HG03520 (cell line): ENCODE results near the gene LRP1B.

Source experiments
- ATAC-seq: cut with Tn5 transposase; IDR thresholded peaks from one replicate; pipeline ENCODE4 v1.9.1; 2021; ENCODE audit warnings: mild to moderate bottlenecking, moderate library complexity; ENCODE audit not compliant: unreplicated experiment

Gene LRP1B

GRCh38 chr2:141482697-141483096 lies 648.1 kb downstream of the LRP1B start:
- ATAC-seq: no peak

- ATAC-seq: no peak
These were observed 655.0 kb downstream of the LRP1B start for GRCh38 chr2:141475801-141476200.

GRCh38 chr2:141468761-141469160 lies 662.1 kb downstream of the LRP1B start:
- ATAC-seq: no peak

GRCh38 chr2:141467331-141467730 lies 663.5 kb downstream of the LRP1B start:
- no peak for ATAC-seq

GRCh38 chr2:141464995-141465394 lies 665.8 kb downstream of the LRP1B start:
- ATAC-seq: no peak

- ATAC-seq: no peak
These were observed 672.5 kb downstream of the LRP1B start for GRCh38 chr2:141458351-141458750.

GRCh38 chr2:141455877-141456276 lies 674.9 kb downstream of the LRP1B start:
- ATAC-seq: no peak

GRCh38 chr2:141455211-141455826 lies 675.5 kb downstream of the LRP1B start:
- no peak for ATAC-seq

GRCh38 chr2:141440072-141440635 lies 690.7 kb downstream of the LRP1B start:
- ATAC-seq: no peak

- ATAC-seq: no peak
These were observed 691.3 kb downstream of the LRP1B start for GRCh38 chr2:141439524-141439923.

GRCh38 chr2:141438536-141438935 lies 692.3 kb downstream of the LRP1B start:
- no peak for ATAC-seq

- ATAC-seq: no peak
These were observed 693.3 kb downstream of the LRP1B start for GRCh38 chr2:141437521-141437920.

GRCh38 chr2:141423124-141423523 lies 707.7 kb downstream of the LRP1B start:
- no peak for ATAC-seq

- ATAC-seq: no peak
These were observed 713.5 kb downstream of the LRP1B start for GRCh38 chr2:141417246-141417797.

GRCh38 chr2:141411419-141411818 lies 719.4 kb downstream of the LRP1B start:
- no peak for ATAC-seq

- no peak for ATAC-seq
These were observed 731.5 kb downstream of the LRP1B start for GRCh38 chr2:141399270-141399669.

GRCh38 chr2:141393214-141393545 lies 737.6 kb downstream of the LRP1B start:
- no peak for ATAC-seq

GRCh38 chr2:141392517-141393213 lies 738.2 kb downstream of the LRP1B start:
- no peak for ATAC-seq

- no peak for ATAC-seq
These were observed 744.6 kb downstream of the LRP1B start for GRCh38 chr2:141386168-141386567.

- no peak for ATAC-seq
These were observed 746.1 kb downstream of the LRP1B start for GRCh38 chr2:141384676-141385075.

GRCh38 chr2:141381946-141382345 lies 748.9 kb downstream of the LRP1B start:
- no peak for ATAC-seq
